GM12892 (cell line): ENCODE measurements around the gene EXOC4.
"Not testable (repeated sequence)": the region's sequence is repeated elsewhere in the genome, so short reads cannot be mapped to it uniquely, and the experiment has no call there.

Source experiments
- DNase-seq: peaks from one replicate; pipeline ENCODE4 v3.0.0; 2011; ENCODE audit not compliant: insufficient read length
- FAIRE-seq: peaks from 2 replicates; lab custom pipeline; 2011; peaks lifted over from hg19 to GRCh38; lab: Jason Lieb, UNC
- POLR2A ChIP-seq: IDR thresholded peaks from 2 replicates; pipeline ENCODE4 v1.6.1; 2011; ENCODE audit warnings: low read depth, low read length, control low read depth
- POLR2AphosphoS5 ChIP-seq: IDR thresholded peaks from 2 replicates; pipeline ENCODE4 v1.6.1; 2011; ENCODE audit warnings: low read depth, low read length, control low read depth
- TAF1 ChIP-seq: IDR thresholded peaks from 2 replicates; pipeline ENCODE4 v1.6.1; 2011; ENCODE audit warnings: low read depth, mild to moderate bottlenecking, control low read depth, low read length, borderline replicate concordance

The EXOC4 gene

GRCh38 chr7:133976140-133976539 lies 723.3 kb downstream of the EXOC4 start:
- DNase-seq (no peak), FAIRE-seq (peak; percentile 42)
- no peak for TF ChIP-seq POLR2AphosphoS5
- no peak for TF ChIP-seq POLR2A
- no peak for TF ChIP-seq TAF1

- DNase-seq (no peak), FAIRE-seq (peak; percentile 27)
- no peak for TF ChIP-seq TAF1
- no peak for TF ChIP-seq POLR2A
- no peak for TF ChIP-seq POLR2AphosphoS5
Observed at GRCh38 chr7:133977409-133978274, 724.8 kb downstream of the EXOC4 start.

- TF ChIP-seq POLR2AphosphoS5: no peak
- no peak for TF ChIP-seq POLR2A
- TF ChIP-seq TAF1: no peak
- no peak for DNase-seq
- no peak for FAIRE-seq
Observed at GRCh38 chr7:133978502-133979295, 725.8 kb downstream of the EXOC4 start.

- DNase-seq (no peak), FAIRE-seq (no peak)
- TF ChIP-seq POLR2AphosphoS5: no peak
- no peak for TF ChIP-seq POLR2A
- no peak for TF ChIP-seq TAF1
Observed at GRCh38 chr7:133980804-133981203, 727.9 kb downstream of the EXOC4 start.

GRCh38 chr7:133983685-133984419 lies 731.0 kb downstream of the EXOC4 start:
- DNase-seq (no peak), FAIRE-seq (no peak)
- TF ChIP-seq POLR2A: no peak
- no peak for TF ChIP-seq TAF1
- no peak for TF ChIP-seq POLR2AphosphoS5

GRCh38 chr7:133985300-133985699 lies 732.4 kb downstream of the EXOC4 start:
- DNase-seq: no peak
- FAIRE-seq: no peak
- no peak for TF ChIP-seq POLR2A
- no peak for TF ChIP-seq POLR2AphosphoS5
- no peak for TF ChIP-seq TAF1

GRCh38 chr7:133987582-133987981 lies 734.7 kb downstream of the EXOC4 start:
- FAIRE-seq: no peak
- DNase-seq: no peak
- TF ChIP-seq POLR2AphosphoS5 (no peak), TAF1 (no peak), POLR2A (no peak)

- FAIRE-seq: no peak
- no peak for DNase-seq
- TF ChIP-seq POLR2A (no peak), TAF1 (no peak), POLR2AphosphoS5 (no peak)
Observed at GRCh38 chr7:133993547-133993946, 740.7 kb downstream of the EXOC4 start.

GRCh38 chr7:133994100-133994499 lies 741.2 kb downstream of the EXOC4 start:
- FAIRE-seq, DNase-seq: not testable (repeated sequence)

- FAIRE-seq (no peak), DNase-seq (no peak)
- no peak for TF ChIP-seq TAF1
- no peak for TF ChIP-seq POLR2A
- no peak for TF ChIP-seq POLR2AphosphoS5
Observed at GRCh38 chr7:133997463-133997862, 744.6 kb downstream of the EXOC4 start.

- FAIRE-seq (no peak), DNase-seq (no peak)
- TF ChIP-seq TAF1: no peak
- TF ChIP-seq POLR2A: no peak
- no peak for TF ChIP-seq POLR2AphosphoS5
Observed at GRCh38 chr7:133999178-133999577, 746.3 kb downstream of the EXOC4 start.

GRCh38 chr7:134004829-134005505 lies 752.1 kb downstream of the EXOC4 start:
- no peak for FAIRE-seq
- DNase-seq: no peak
- TF ChIP-seq TAF1 (no peak), POLR2AphosphoS5 (no peak), POLR2A (no peak)
